K562 (cell line): Measurements from ENCODE around the gene S100A7A. TPM values are rescaled to one million over a fixed set of nuclear protein-coding genes. Genes with fewer than 3 reads are reported as not detected.

Source experiments
- DPF2 ChIP-seq: fragments of 450-650 bp; IDR thresholded peaks from 2 replicates; pipeline ENCODE4 v1.6.1; 2016
- EGR1 ChIP-seq: fragments of 450-650 bp; conservative IDR thresholded peaks from 2 replicates; pipeline ENCODE4 v1.6.1; 2017; ENCODE audit warnings: mild to moderate bottlenecking
- ELF4 ChIP-seq: fragments of 450-650 bp; formaldehyde crosslinking; IDR thresholded peaks from 2 replicates; pipeline ENCODE4 v1.4.0; 2022; ENCODE audit warnings: missing genetic modification characterization
- ETV5 ChIP-seq: sonication (generic); formaldehyde crosslinking; IDR thresholded peaks from 2 replicates; pipeline ENCODE4 v1.4.0; 2020; ENCODE audit warnings: low read depth, mild to moderate bottlenecking, missing genetic modification reagents
- GABPB1 ChIP-seq: sonication (generic); formaldehyde crosslinking; IDR thresholded peaks from 2 replicates; pipeline ENCODE4 v1.8.0; 2022; ENCODE audit warnings: mild to moderate bottlenecking, missing genetic modification reagents
- HMG20A ChIP-seq: fragments of 450-650 bp; formaldehyde crosslinking; conservative IDR thresholded peaks from 2 replicates; pipeline ENCODE4 v1.4.0; 2020; ENCODE audit warnings: mild to moderate bottlenecking, mixed read lengths
- PML ChIP-seq: IDR thresholded peaks from 2 replicates; pipeline ENCODE4 v1.6.1; 2012; ENCODE audit warnings: low read length, inconsistent platforms
- POLR2AphosphoS2 ChIP-seq: IDR thresholded peaks from 2 replicates; pipeline ENCODE4 v1.6.1; 2012; ENCODE audit warnings: low read length, improper control_type of control experiment
- RAD51 ChIP-seq: fragments of 450-650 bp; IDR thresholded peaks from 2 replicates; pipeline ENCODE4 v1.7.1; 2016; ENCODE audit warnings: low read depth, mild to moderate bottlenecking, borderline replicate concordance
- RBBP5 ChIP-seq: fragments of 200-600 bp; sonication (generic); IDR thresholded peaks from 2 replicates; pipeline ENCODE4 v1.6.1; 2012; ENCODE audit warnings: borderline replicate concordance, mild to moderate bottlenecking, low read length, control low read depth, inconsistent platforms; ENCODE audit not compliant: insufficient read depth, poor library complexity, severe bottlenecking
- RBM25 ChIP-seq: fragments of 200-400 bp; formaldehyde crosslinking; IDR thresholded peaks from 2 replicates; pipeline ENCODE4 v1.6.1; 2018; ENCODE audit warnings: low read length, low read depth, moderate library complexity; ENCODE audit not compliant: severe bottlenecking
- RBM39 ChIP-seq: fragments of 200-400 bp; formaldehyde crosslinking; optimal IDR thresholded peaks from 2 replicates; pipeline ENCODE3; 2018; ENCODE audit warnings: low read depth, low read length
- RHOXF2B ChIP-seq: fragments of 250-450 bp; sonication (Bioruptor Pico); conservative IDR thresholded peaks from 2 replicates; pipeline ENCODE4 v1.5.1; 2021
- TCF7L2 ChIP-seq: fragments of 150-350 bp; IDR thresholded peaks from 2 replicates; pipeline ENCODE4 v1.6.1; 2016; ENCODE audit warnings: low read depth, mild to moderate bottlenecking, low read length, moderate library complexity
- ZBTB17 ChIP-seq: fragments of 450-650 bp; formaldehyde crosslinking; IDR thresholded peaks from 2 replicates; pipeline ENCODE4 v1.4.0; 2020; ENCODE audit warnings: mild to moderate bottlenecking
- ZNF408 ChIP-seq: fragments of 250-450 bp; sonication (Bioruptor Pico); IDR thresholded peaks from 2 replicates; pipeline ENCODE4 v1.4.0; 2020; ENCODE audit warnings: low read depth, mild to moderate bottlenecking, moderate library complexity
- ZNF431 ChIP-seq: sonication (generic); formaldehyde crosslinking; IDR thresholded peaks from 2 replicates; pipeline ENCODE4 v1.8.0; 2022; ENCODE audit warnings: mild to moderate bottlenecking, missing genetic modification reagents
- ZNF436 ChIP-seq: fragments of 250-450, 450-650 bp; sonication (Bioruptor Pico); formaldehyde crosslinking; IDR thresholded peaks from 2 replicates; pipeline ENCODE4 v1.7.0; 2020; ENCODE audit warnings: mild to moderate bottlenecking
- polyA plus RNA-seq, 8 experiments: library from polyadenylated mRNA; depleted of rRNA in 4 of 8; stranded (reverse) in 5 of 8; unstranded in 3 of 8; fragments of >200 nt; fragmentation: Nextera tagmentation in 2 of 8; fragmentation: Illumina TruSeq in 1 of 8; extraction: Ambion mirVana in 2 of 8; extraction: Trizol in 1 of 8; gene quantifications; 2 replicates each; pipeline versions ENCODE4 v1.2.1 to v1.2.3, GENCODE V29; 2011 to 2014; ENCODE audit warnings: inconsistent platforms in 1 of 8, missing spikeins in 1 of 8
- total RNA-seq, 7 experiments: library from RNA; depleted of rRNA in 6 of 7; stranded (reverse); fragments of >200 nt in 6 of 7; fragmentation: Illumina TruSeq in 2 of 7; extraction: Trizol in 2 of 7; gene quantifications; 2 replicates each; pipeline versions ENCODE4 v1.2.1 to v1.2.3, GENCODE V29; 2011 to 2021; ENCODE audit warnings: low replicate concordance in 1 of 7
- TF ChIP-seq, protein P1 (sequence below): fragments of 450-650 bp; IDR thresholded peaks from one replicate; pipeline ENCODE4 v1.6.1; 2018; ENCODE audit warnings: mild to moderate bottlenecking, moderate library complexity; ENCODE audit not compliant: partially characterized antibody
- TF ChIP-seq, protein P2 (sequence below): fragments of 250-450 bp; sonication (Bioruptor Pico); IDR thresholded peaks from 2 replicates; pipeline ENCODE4 v1.5.0; 2020; ENCODE audit warnings: mild to moderate bottlenecking
- TF ChIP-seq, protein P3 (sequence below): sonication (generic); formaldehyde crosslinking; IDR thresholded peaks from 2 replicates; pipeline ENCODE4 v1.8.0; 2023; ENCODE audit warnings: mild to moderate bottlenecking, missing genetic modification reagents
- TF ChIP-seq, protein P4 (sequence below): fragments of 250-450 bp; sonication (Bioruptor Pico); IDR thresholded peaks from 2 replicates; pipeline ENCODE4 v1.9.0; 2021; ENCODE audit warnings: mild to moderate bottlenecking, inconsistent platforms
- TF ChIP-seq, protein P5 (sequence below): fragments of 250-450 bp; sonication (Bioruptor Pico); IDR thresholded peaks from 2 replicates; pipeline ENCODE4 v1.8.0; 2022; ENCODE audit warnings: moderate library complexity, mild to moderate bottlenecking, inconsistent platforms

The S100A7A gene
- total and polyA plus RNA-seq, 9 of the 15 experiments (the other 6 are each of a cell fraction or from before 2014, with no cell fraction given): not detected

- TF ChIP-seq, protein P1, sequence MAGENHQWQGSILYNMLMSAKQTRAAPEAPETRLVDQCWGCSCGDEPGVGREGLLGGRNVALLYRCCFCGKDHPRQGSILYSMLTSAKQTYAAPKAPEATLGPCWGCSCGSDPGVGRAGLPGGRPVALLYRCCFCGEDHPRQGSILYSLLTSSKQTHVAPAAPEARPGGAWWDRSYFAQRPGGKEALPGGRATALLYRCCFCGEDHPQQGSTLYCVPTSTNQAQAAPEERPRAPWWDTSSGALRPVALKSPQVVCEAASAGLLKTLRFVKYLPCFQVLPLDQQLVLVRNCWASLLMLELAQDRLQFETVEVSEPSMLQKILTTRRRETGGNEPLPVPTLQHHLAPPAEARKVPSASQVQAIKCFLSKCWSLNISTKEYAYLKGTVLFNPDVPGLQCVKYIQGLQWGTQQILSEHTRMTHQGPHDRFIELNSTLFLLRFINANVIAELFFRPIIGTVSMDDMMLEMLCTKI: no peak
- peak; percentile 47; the same call in 1 of the 2 replicates for TF ChIP-seq ETV5 (CRISPR knock-in tag)
- no peak for TF ChIP-seq RHOXF2B (CRISPR knock-in tag)
- TF ChIP-seq TCF7L2: no peak
- TF ChIP-seq HMG20A (CRISPR knock-in tag): no peak
- no peak for TF ChIP-seq POLR2AphosphoS2
- TF ChIP-seq, protein P2, sequence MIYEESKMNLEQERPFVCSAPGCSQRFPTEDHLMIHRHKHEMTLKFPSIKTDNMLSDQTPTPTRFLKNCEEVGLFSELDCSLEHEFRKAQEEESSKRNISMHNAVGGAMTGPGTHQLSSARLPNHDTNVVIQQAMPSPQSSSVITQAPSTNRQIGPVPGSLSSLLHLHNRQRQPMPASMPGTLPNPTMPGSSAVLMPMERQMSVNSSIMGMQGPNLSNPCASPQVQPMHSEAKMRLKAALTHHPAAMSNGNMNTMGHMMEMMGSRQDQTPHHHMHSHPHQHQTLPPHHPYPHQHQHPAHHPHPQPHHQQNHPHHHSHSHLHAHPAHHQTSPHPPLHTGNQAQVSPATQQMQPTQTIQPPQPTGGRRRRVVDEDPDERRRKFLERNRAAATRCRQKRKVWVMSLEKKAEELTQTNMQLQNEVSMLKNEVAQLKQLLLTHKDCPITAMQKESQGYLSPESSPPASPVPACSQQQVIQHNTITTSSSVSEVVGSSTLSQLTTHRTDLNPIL (CRISPR knock-in tag): no peak
- TF ChIP-seq, protein P3, sequence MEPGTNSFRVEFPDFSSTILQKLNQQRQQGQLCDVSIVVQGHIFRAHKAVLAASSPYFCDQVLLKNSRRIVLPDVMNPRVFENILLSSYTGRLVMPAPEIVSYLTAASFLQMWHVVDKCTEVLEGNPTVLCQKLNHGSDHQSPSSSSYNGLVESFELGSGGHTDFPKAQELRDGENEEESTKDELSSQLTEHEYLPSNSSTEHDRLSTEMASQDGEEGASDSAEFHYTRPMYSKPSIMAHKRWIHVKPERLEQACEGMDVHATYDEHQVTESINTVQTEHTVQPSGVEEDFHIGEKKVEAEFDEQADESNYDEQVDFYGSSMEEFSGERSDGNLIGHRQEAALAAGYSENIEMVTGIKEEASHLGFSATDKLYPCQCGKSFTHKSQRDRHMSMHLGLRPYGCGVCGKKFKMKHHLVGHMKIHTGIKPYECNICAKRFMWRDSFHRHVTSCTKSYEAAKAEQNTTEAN (CRISPR knock-in tag): no peak
- TF ChIP-seq RBBP5: no peak
- TF ChIP-seq ZNF408: no peak
- TF ChIP-seq ZNF436: no peak
- TF ChIP-seq ZNF431: peak; percentile 68; the same call in 1 of the 2 replicates
- TF ChIP-seq, protein P4, sequence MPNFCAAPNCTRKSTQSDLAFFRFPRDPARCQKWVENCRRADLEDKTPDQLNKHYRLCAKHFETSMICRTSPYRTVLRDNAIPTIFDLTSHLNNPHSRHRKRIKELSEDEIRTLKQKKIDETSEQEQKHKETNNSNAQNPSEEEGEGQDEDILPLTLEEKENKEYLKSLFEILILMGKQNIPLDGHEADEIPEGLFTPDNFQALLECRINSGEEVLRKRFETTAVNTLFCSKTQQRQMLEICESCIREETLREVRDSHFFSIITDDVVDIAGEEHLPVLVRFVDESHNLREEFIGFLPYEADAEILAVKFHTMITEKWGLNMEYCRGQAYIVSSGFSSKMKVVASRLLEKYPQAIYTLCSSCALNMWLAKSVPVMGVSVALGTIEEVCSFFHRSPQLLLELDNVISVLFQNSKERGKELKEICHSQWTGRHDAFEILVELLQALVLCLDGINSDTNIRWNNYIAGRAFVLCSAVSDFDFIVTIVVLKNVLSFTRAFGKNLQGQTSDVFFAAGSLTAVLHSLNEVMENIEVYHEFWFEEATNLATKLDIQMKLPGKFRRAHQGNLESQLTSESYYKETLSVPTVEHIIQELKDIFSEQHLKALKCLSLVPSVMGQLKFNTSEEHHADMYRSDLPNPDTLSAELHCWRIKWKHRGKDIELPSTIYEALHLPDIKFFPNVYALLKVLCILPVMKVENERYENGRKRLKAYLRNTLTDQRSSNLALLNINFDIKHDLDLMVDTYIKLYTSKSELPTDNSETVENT (CRISPR knock-in tag): no peak
- no peak for TF ChIP-seq RBM39
- no peak for TF ChIP-seq RBM25
- peak; percentile 52; the same call in 1 of the 2 replicates for TF ChIP-seq GABPB1 (CRISPR knock-in tag)
- TF ChIP-seq DPF2: no peak
- no peak for TF ChIP-seq EGR1
- TF ChIP-seq PML: no peak
- TF ChIP-seq ZBTB17: no peak
- TF ChIP-seq RAD51: peak; percentile 74; the same call in 1 of the 2 replicates
- TF ChIP-seq ELF4 (CRISPR knock-in tag): no peak
- TF ChIP-seq, protein P5, sequence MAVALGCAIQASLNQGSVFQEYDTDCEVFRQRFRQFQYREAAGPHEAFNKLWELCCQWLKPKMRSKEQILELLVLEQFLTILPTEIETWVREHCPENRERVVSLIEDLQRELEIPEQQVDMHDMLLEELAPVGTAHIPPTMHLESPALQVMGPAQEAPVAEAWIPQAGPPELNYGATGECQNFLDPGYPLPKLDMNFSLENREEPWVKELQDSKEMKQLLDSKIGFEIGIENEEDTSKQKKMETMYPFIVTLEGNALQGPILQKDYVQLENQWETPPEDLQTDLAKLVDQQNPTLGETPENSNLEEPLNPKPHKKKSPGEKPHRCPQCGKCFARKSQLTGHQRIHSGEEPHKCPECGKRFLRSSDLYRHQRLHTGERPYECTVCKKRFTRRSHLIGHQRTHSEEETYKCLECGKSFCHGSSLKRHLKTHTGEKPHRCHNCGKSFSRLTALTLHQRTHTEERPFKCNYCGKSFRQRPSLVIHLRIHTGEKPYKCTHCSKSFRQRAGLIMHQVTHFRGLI: no peak
Measured at GRCh38 chr1:153404768-153405167, 11.6 kb upstream of the S100A7A start (continued).
